SK-N-SH treated with all-trans-retinoic acid at 6 μM for 48 hours (cell line): ENCODE data around the gene DYNLT1.

Experiments
- ATAC-seq: fragments of 200-7000 bp; cut with Tn5 transposase; 3 replicates; pipeline ENCODE4 v1.9.1; 2020; ENCODE audit warnings: mild to moderate bottlenecking, moderate library complexity
- BACH2 ChIP-seq: fragments of 250-450 bp; sonication (Bioruptor Pico); IDR thresholded peaks from 2 replicates; pipeline ENCODE4 v1.9.0; 2021; ENCODE audit warnings: mild to moderate bottlenecking, borderline replicate concordance
- CSDC2 ChIP-seq: fragments of 250-450 bp; sonication (Bioruptor Pico); IDR thresholded peaks from 2 replicates; pipeline ENCODE4 v1.5.0; 2020; ENCODE audit warnings: mild to moderate bottlenecking, moderate library complexity
- CSRNP3 ChIP-seq: fragments of 250-450 bp; sonication (Bioruptor Pico); IDR thresholded peaks from 2 replicates; pipeline ENCODE4 v1.5.1; 2021; ENCODE audit warnings: mild to moderate bottlenecking, moderate library complexity
- ESRRG ChIP-seq: fragments of 250-450 bp; sonication (Bioruptor Pico); IDR thresholded peaks from 2 replicates; pipeline ENCODE4 v1.6.1; 2021; ENCODE audit warnings: mild to moderate bottlenecking
- GLIS3 ChIP-seq: fragments of 250-450 bp; sonication (Bioruptor Pico); IDR thresholded peaks from 2 replicates; pipeline ENCODE4 v1.5.0; 2020; ENCODE audit warnings: mild to moderate bottlenecking, moderate library complexity
- OSR1 ChIP-seq: fragments of 250-450 bp; sonication (Bioruptor Pico); IDR thresholded peaks from 2 replicates; pipeline ENCODE4 v1.8.0; 2022; ENCODE audit warnings: moderate library complexity, mild to moderate bottlenecking, inconsistent platforms
- PPARA ChIP-seq: fragments of 250-450 bp; sonication (Bioruptor Pico); IDR thresholded peaks from 2 replicates; pipeline ENCODE4 v1.5.0; 2020; ENCODE audit warnings: mild to moderate bottlenecking, borderline replicate concordance
- RARB ChIP-seq: fragments of 250-450 bp; sonication (Bioruptor Pico); IDR thresholded peaks from 2 replicates; pipeline ENCODE4 v1.8.0; 2021; ENCODE audit warnings: mild to moderate bottlenecking, moderate library complexity
- TCF4 ChIP-seq: fragments of 250-450 bp; sonication (Bioruptor Pico); IDR thresholded peaks from 2 replicates; pipeline ENCODE4 v1.8.0; 2021; ENCODE audit warnings: mild to moderate bottlenecking, moderate library complexity, borderline replicate concordance
- TOX ChIP-seq: fragments of 250-450 bp; sonication (Bioruptor Pico); IDR thresholded peaks from 2 replicates; pipeline ENCODE4 v1.8.0; 2021; ENCODE audit warnings: mild to moderate bottlenecking, moderate library complexity, borderline replicate concordance
- TSHZ2 ChIP-seq: fragments of 250-450 bp; sonication (Bioruptor Pico); IDR thresholded peaks from 2 replicates; pipeline ENCODE4 v1.5.0; 2020; ENCODE audit warnings: mild to moderate bottlenecking, moderate library complexity
- ZC3H10 ChIP-seq: fragments of 250-450 bp; sonication (Bioruptor Pico); IDR thresholded peaks from 2 replicates; pipeline ENCODE4 v1.5.1; 2021; ENCODE audit warnings: mild to moderate bottlenecking, moderate library complexity
- ZFP3 ChIP-seq: fragments of 250-450 bp; sonication (Bioruptor Pico); IDR thresholded peaks from 2 replicates; pipeline ENCODE4 v1.5.0; 2020; ENCODE audit warnings: mild to moderate bottlenecking, moderate library complexity
- ZFP30 ChIP-seq: fragments of 450-650 bp; formaldehyde crosslinking; IDR thresholded peaks from 2 replicates; pipeline ENCODE4 v1.5.0; 2022; ENCODE audit warnings: mild to moderate bottlenecking, moderate library complexity
- ZNF565 ChIP-seq: fragments of 450-650 bp; formaldehyde crosslinking; conservative IDR thresholded peaks from 2 replicates; pipeline ENCODE4 v1.5.0; 2020; ENCODE audit warnings: low read depth, mild to moderate bottlenecking, moderate library complexity
- ZNF70 ChIP-seq: fragments of 450-650 bp; formaldehyde crosslinking; IDR thresholded peaks from 2 replicates; pipeline ENCODE4 v1.5.0; 2020; ENCODE audit warnings: mild to moderate bottlenecking, moderate library complexity
- ZNF8 ChIP-seq: fragments of 450-650 bp; formaldehyde crosslinking; IDR thresholded peaks from 2 replicates; pipeline ENCODE4 v1.5.0; 2020; ENCODE audit warnings: mild to moderate bottlenecking, moderate library complexity
- TF ChIP-seq, protein P1 (sequence below): fragments of 250-450 bp; sonication (Bioruptor Pico); IDR thresholded peaks from 2 replicates; pipeline ENCODE4 v1.8.0; 2020; ENCODE audit warnings: mild to moderate bottlenecking, moderate library complexity, borderline replicate concordance

DYNLT1 gene

DNA sequence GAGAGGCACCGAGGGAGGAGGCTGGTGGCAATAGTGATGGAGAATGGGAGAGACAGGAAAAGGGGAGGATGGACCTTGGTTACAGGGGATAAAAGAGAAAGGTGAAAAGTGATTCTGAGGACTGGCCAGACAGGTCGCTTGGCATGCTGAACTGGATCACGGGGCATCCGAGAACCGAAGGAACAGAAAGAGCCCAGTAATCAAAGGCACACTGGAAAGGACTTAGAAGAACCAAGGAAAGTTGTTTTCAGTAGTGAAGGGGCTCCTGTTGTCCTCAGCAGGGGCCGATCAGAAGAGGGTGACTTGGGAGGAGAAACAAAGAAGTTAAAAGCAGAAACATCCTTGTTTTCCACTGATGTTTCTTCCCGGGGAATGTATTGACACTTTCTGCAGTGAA lies 24.2 kb upstream of the DYNLT1 start (continued):
- TF ChIP-seq TSHZ2 (CRISPR knock-in tag), result no peak
- TF ChIP-seq TOX (CRISPR knock-in tag), result no peak
- TF ChIP-seq ZNF70 (CRISPR knock-in tag), result no peak
- TF ChIP-seq CSDC2 (CRISPR knock-in tag), result no peak
- no peak for TF ChIP-seq ZNF565 (CRISPR knock-in tag)
- TF ChIP-seq ZFP3 (CRISPR knock-in tag), result no peak
- no peak for TF ChIP-seq TCF4 (CRISPR knock-in tag)
- no peak for TF ChIP-seq GLIS3
- TF ChIP-seq ZFP30 (CRISPR knock-in tag), result no peak
- no peak for TF ChIP-seq CSRNP3 (CRISPR knock-in tag)
- no peak for TF ChIP-seq RARB
- TF ChIP-seq ZC3H10 (CRISPR knock-in tag), result no peak

DNA sequence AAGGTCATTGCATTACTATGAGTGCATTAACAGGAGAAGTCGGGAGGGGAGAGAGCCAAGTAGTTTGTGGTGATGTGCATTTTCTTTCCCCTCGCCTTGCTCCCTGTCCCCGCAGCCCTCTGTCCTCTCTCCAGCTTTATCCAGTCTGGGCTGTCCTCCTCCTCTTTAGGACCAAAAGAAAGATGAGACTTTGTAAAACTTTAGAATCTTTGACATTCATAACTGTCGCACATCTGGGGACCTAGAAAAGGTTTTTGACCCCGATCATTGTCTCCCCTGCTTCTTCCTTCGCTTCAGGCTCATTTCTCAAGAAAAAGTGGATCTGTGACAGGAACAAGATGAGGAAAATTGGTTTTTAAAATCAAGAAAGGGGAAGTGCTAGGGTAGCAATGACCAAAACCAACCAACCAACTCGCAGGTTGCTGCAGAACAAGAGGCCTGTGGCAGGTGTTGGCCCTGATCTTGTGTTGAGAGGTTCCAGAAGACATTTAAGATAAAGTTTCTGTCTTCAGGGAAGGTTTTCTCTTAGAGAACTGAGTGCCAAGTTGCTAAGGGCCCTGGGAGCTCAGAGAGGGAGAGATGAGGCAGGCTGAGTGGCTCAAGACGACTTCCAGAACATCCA lies 22.9 kb upstream of the DYNLT1 start:
- no peak for ATAC-seq
- TF ChIP-seq, protein P1, sequence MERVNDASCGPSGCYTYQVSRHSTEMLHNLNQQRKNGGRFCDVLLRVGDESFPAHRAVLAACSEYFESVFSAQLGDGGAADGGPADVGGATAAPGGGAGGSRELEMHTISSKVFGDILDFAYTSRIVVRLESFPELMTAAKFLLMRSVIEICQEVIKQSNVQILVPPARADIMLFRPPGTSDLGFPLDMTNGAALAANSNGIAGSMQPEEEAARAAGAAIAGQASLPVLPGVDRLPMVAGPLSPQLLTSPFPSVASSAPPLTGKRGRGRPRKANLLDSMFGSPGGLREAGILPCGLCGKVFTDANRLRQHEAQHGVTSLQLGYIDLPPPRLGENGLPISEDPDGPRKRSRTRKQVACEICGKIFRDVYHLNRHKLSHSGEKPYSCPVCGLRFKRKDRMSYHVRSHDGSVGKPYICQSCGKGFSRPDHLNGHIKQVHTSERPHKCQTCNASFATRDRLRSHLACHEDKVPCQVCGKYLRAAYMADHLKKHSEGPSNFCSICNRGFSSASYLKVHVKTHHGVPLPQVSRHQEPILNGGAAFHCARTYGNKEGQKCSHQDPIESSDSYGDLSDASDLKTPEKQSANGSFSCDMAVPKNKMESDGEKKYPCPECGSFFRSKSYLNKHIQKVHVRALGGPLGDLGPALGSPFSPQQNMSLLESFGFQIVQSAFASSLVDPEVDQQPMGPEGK (CRISPR knock-in tag), result no peak
- TF ChIP-seq BACH2 (no peak), TOX (CRISPR knock-in tag) (no peak), CSRNP3 (CRISPR knock-in tag) (no peak), CSDC2 (CRISPR knock-in tag) (no peak), TCF4 (CRISPR knock-in tag) (no peak), ZNF8 (CRISPR knock-in tag) (no peak)

- TF ChIP-seq CSRNP3 (CRISPR knock-in tag), result no peak
- TF ChIP-seq CSDC2 (CRISPR knock-in tag), result no peak
- TF ChIP-seq PPARA (CRISPR knock-in tag), result no peak
- no peak for TF ChIP-seq OSR1
- TF ChIP-seq TSHZ2 (CRISPR knock-in tag), result no peak
- TF ChIP-seq ESRRG (CRISPR knock-in tag), result no peak
- TF ChIP-seq TOX (CRISPR knock-in tag), result no peak
- no peak for TF ChIP-seq GLIS3
- TF ChIP-seq TCF4 (CRISPR knock-in tag), result no peak
- no peak for TF ChIP-seq ZFP3 (CRISPR knock-in tag)
- no peak for TF ChIP-seq BACH2
- TF ChIP-seq ZNF8 (CRISPR knock-in tag), result no peak
- no peak for ATAC-seq
These were observed 22.3 kb upstream of the DYNLT1 start for GRCh38 chr6:158666628-158667359.
